Activated B cell treated with CpG ODN at 0.5 μM for 24 hours (primary cell): ENCODE data around the gene GPM6B. TPM values are rescaled to one million over a fixed set of nuclear protein-coding genes. Genes with fewer than 3 reads are reported as not detected.
A peak's percentile ranks its signal among the peaks of the same experiment; 100 is the strongest.

Source experiments
- ATAC-seq: fragments of 200-7000 bp; cut with Tn5 transposase; one replicate; pipeline ENCODE4 v1.10.0; 2021; ENCODE audit warnings: low read depth, mild to moderate bottlenecking, moderate library complexity
- CTCF ChIA-PET: fragments of 350-600 bp; sonication (Branson Sonifier 250); formaldehyde crosslinking; loops from one replicate; lab custom pipeline; 2021; ENCODE audit warnings: antibody characterized with exemption; lab: Charles Lee
- POLR2A ChIA-PET: fragments of 350-600 bp; sonication (Branson Sonifier 250); formaldehyde crosslinking; loops from one replicate; lab custom pipeline; 2021; ENCODE audit warnings: antibody characterized with exemption; lab: Charles Lee
- DNase-seq: peaks from one replicate; pipeline ENCODE4 v3.0.0; 2022
- H3K27ac Mint-ChIP-seq: one replicate; pipeline ENCODE4 v1.8.0; 2020; ENCODE audit warnings: mixed read lengths
- H3K27me3 Mint-ChIP-seq: one replicate; pipeline ENCODE4 v1.8.0; 2021; ENCODE audit warnings: mixed read lengths
- H3K36me3 Mint-ChIP-seq: one replicate; pipeline ENCODE4 v1.8.0; 2021; ENCODE audit warnings: low read depth, mixed read lengths
- H3K4me1 Mint-ChIP-seq: one replicate; pipeline ENCODE4 v1.8.0; 2021; ENCODE audit warnings: mixed read lengths
- H3K4me3 Mint-ChIP-seq: one replicate; pipeline ENCODE4 v1.8.0; 2020; ENCODE audit warnings: mild to moderate bottlenecking, mixed read lengths
- H3K9me3 Mint-ChIP-seq: one replicate; pipeline ENCODE4 v1.8.0; 2020; ENCODE audit warnings: mixed read lengths
- CTCF ChIP-seq: fragments of 200-600 bp; IDR thresholded peaks from one replicate; pipeline ENCODE4 v1.8.0; 2022; ENCODE audit warnings: antibody characterized with exemption, mild to moderate bottlenecking
- intact Hi-C: fragments of 100-400 bp; cut with micrococcal nuclease; formaldehyde crosslinking; loops from one replicate; pipeline ENCODE4 v1.15.1; 2024
- total RNA-seq: library from RNA; stranded (reverse); gene quantifications from 2 replicates; pipeline ENCODE4 v1.2.3, GENCODE V29; 2022

Gene GPM6B
- total RNA-seq, 1 donor from 2014 or later, result not detected

- peaks cover 36% of the 10 kb centered on the region for H3K36me3 Mint-ChIP-seq
- peak overlapping the region; percentile 94 for H3K27ac Mint-ChIP-seq
- ATAC-seq (peak; percentile 85), DNase-seq (peak; percentile 16)
- peak overlapping the region; percentile 82 for H3K4me3 Mint-ChIP-seq
- peaks cover 38% of the 10 kb centered on the region for H3K4me1 Mint-ChIP-seq
- POLR2A ChIA-PET, result interaction anchor here (0.6 to 1.5 kb wide), 10 partner anchors 8 to 661 kb away, joined by 3 to 25 read pairs (median 4); partner anchors contain the start of genes GEMIN8, OFD1, RAB9A and TRAPPC2
- H3K27me3 Mint-ChIP-seq, result no peaks in the 10 kb centered on the region
- TF ChIP-seq CTCF, result no peak
- CTCF ChIA-PET, result no interaction called here
- no peaks in the 10 kb centered on the region for H3K9me3 Mint-ChIP-seq
- intact Hi-C loops, result loop anchor here (1.0 to 2.0 kb wide), 3 partner anchors 8 to 16 kb away; partner anchors contain the start of genes OFD1 and TRAPPC2
Observed at GRCh38 chrX:13742397-13743176, 74.3 kb downstream of the GPM6B start.

GRCh38 chrX:13741695-13742094, 75.2 kb downstream of the GPM6B start:
- POLR2A ChIA-PET, result no interaction called here
- no peak for TF ChIP-seq CTCF
- CTCF ChIA-PET, result no interaction called here
- Mint-ChIP-seq H3K9me3 (no peaks in the 10 kb centered on the region), H3K4me1 (peaks cover 38% of the 10 kb centered on the region), H3K4me3 (peak overlapping the region; percentile 82), H3K36me3 (peaks cover 33% of the 10 kb centered on the region), H3K27me3 (no peaks in the 10 kb centered on the region), H3K27ac (peak overlapping the region; percentile 94)
- intact Hi-C loops, result loop anchor here (1.0 to 2.0 kb wide), 3 partner anchors 7 to 17 kb away; partner anchors contain the start of genes OFD1 and TRAPPC2
- no peak for ATAC-seq
- no peak for DNase-seq

GRCh38 chrX:13734278-13735172, 82.4 kb downstream of the GPM6B start, which contains the start of the genes OFD1 and TRAPPC2:
Gene OFD1 (plus strand): TSS chrX:13734748. CDS start chrX:13735072, 324 bp downstream.
Gene TRAPPC2 (minus strand): TSS chrX:13734620. CDS start chrX:13719963, 14,657 bp downstream.
- POLR2A ChIA-PET, result interaction anchor here (0.6 to 3.7 kb wide), 26 partner anchors 8 to 760 kb away, joined by 3 to 47 read pairs (median 7); partner anchors contain the start of genes GEMIN8, RAB9A, TCEANC and TMSB4X
- H3K27me3 Mint-ChIP-seq, result no peaks in the 10 kb centered on the region
- DNase-seq (peak; percentile 80), ATAC-seq (peak; percentile 81)
- peaks cover 60% of the 10 kb centered on the region for H3K4me1 Mint-ChIP-seq
- H3K36me3 Mint-ChIP-seq, result peaks cover 25% of the 10 kb centered on the region
- CTCF ChIA-PET, result interaction anchor here (1.2 to 1.4 kb wide), 3 partner anchors 75 to 297 kb away, joined by 3 to 4 read pairs (median 4); partner anchors contain the start of gene TCEANC
- no peak for TF ChIP-seq CTCF
- intact Hi-C loops, result loop anchor here (1.0 to 5.0 kb wide), 11 partner anchors 8 to 777 kb away; partner anchors contain the start of gene TCEANC
- peak within 1 kb of the TSS; percentile 92 for H3K27ac Mint-ChIP-seq
- H3K9me3 Mint-ChIP-seq, result no peaks in the 10 kb centered on the region
- peak within 1 kb of the TSS; percentile 93 for H3K4me3 Mint-ChIP-seq

GRCh38 chrX:13733506-13733905, 83.4 kb downstream of the GPM6B start:
- H3K4me1 Mint-ChIP-seq, result peaks cover 67% of the 10 kb centered on the region
- intact Hi-C loops, result loop anchor here (5.0 kb wide), 1 partner anchor 776 kb away; no protein-coding TSS in a partner anchor
- no peaks in the 10 kb centered on the region for H3K27me3 Mint-ChIP-seq
- no peaks in the 10 kb centered on the region for H3K9me3 Mint-ChIP-seq
- peak overlapping the region; percentile 92 for H3K27ac Mint-ChIP-seq
- peak overlapping the region; percentile 93 for H3K4me3 Mint-ChIP-seq
- CTCF ChIA-PET, result interaction anchor here (1.2 kb wide), 1 partner anchor 80 kb away, joined by 4 read pairs; the partner anchor contains the start of gene TCEANC
- TF ChIP-seq CTCF, result no peak
- peaks cover 27% of the 10 kb centered on the region for H3K36me3 Mint-ChIP-seq
- ATAC-seq (no peak), DNase-seq (no peak)
- POLR2A ChIA-PET, result interaction anchor here (1.1 to 3.7 kb wide), 16 partner anchors 9 to 296 kb away, joined by 3 to 47 read pairs (median 13); partner anchors contain the start of genes GEMIN8, RAB9A and TCEANC
